GM20000 (cell line): ENCODE measurements around the gene ATP8B4.
"Not testable (repeated sequence)": the region's sequence is repeated elsewhere in the genome, so short reads cannot be mapped to it uniquely, and the experiment has no call there.

Source experiments
- DNase-seq: peaks from one replicate; pipeline ENCODE4 v3.0.0; 2012; ENCODE audit warnings: low spot score
- CTCF ChIP-seq: IDR thresholded peaks from 2 replicates; pipeline ENCODE4 v1.5.1; 2012; ENCODE audit warnings: mild to moderate bottlenecking, control low read depth; ENCODE audit errors: extremely low read depth, missing control alignments

ATP8B4 gene

GRCh38 chr15:49978121-49978520 is 140.9 kb downstream of the ATP8B4 start:
- DNase-seq: no peak
- TF ChIP-seq CTCF: no peak

GRCh38 chr15:49977306-49977705 is 141.7 kb downstream of the ATP8B4 start:
- no peak for TF ChIP-seq CTCF
- DNase-seq: no peak

- TF ChIP-seq CTCF: no peak
- no peak for DNase-seq
These were observed 154.5 kb downstream of the ATP8B4 start for GRCh38 chr15:49964551-49964950.

GRCh38 chr15:49964061-49964460 is 155.0 kb downstream of the ATP8B4 start:
- DNase-seq: no peak
- TF ChIP-seq CTCF: no peak

- not testable (repeated sequence) for DNase-seq
These were observed 155.8 kb downstream of the ATP8B4 start for GRCh38 chr15:49963033-49963772.

- no peak for DNase-seq
- no peak for TF ChIP-seq CTCF
These were observed 156.9 kb downstream of the ATP8B4 start for GRCh38 chr15:49962044-49962602.

GRCh38 chr15:49953421-49953820 is 165.6 kb downstream of the ATP8B4 start:
- TF ChIP-seq CTCF: no peak
- DNase-seq: no peak

- no peak for DNase-seq
- TF ChIP-seq CTCF: no peak
These were observed 172.4 kb downstream of the ATP8B4 start for GRCh38 chr15:49946681-49947080.
